CD4-positive, alpha-beta T cell (primary cell): ENCODE data around the gene KCTD1. TPM values are rescaled to one million over a fixed set of nuclear protein-coding genes. Genes with fewer than 3 reads are reported as not detected.

Source experiments
- ATAC-seq: fragments of 200-7000 bp; cut with Tn5 transposase; one replicate; pipeline ENCODE4 v1.10.0; 2022; ENCODE audit warnings: mild to moderate bottlenecking; ENCODE audit not compliant: poor library complexity
- CTCF ChIA-PET: fragments of 350-600 bp; sonication (Branson Sonifier 250); formaldehyde crosslinking; loops from one replicate; lab custom pipeline; 2021; ENCODE audit warnings: antibody characterized with exemption, inconsistent platforms; lab: Charles Lee
- POLR2A ChIA-PET: fragments of 350-600 bp; sonication (Branson Sonifier 250); formaldehyde crosslinking; loops from one replicate; lab custom pipeline; 2021; ENCODE audit warnings: antibody characterized with exemption, inconsistent platforms; lab: Charles Lee
- DNase-seq, 14 experiments: peaks; one replicate each; pipeline ENCODE4 v3.0.0-alpha.2; 2013 to 2020; ENCODE audit warnings: mixed read lengths in 2 of 14
- H3K27ac ChIP-seq, 2 donors: one replicate each; pipeline versions ENCODE4 v1.5.1 to v1.7.0; 2013; ENCODE audit warnings: low read length in 2 of 2, low read depth in 1 of 2, mild to moderate bottlenecking in 1 of 2
- H3K27me3 ChIP-seq, 2 experiments: 1 replicate in 1 of 2; 2 replicates in 1 of 2; pipeline versions ENCODE4 v1.6.1 to v1.7.0; 2013; ENCODE audit warnings: low read length in 2 of 2, control low read depth in 1 of 2, mild to moderate bottlenecking in 1 of 2, moderate library complexity in 1 of 2; ENCODE audit not compliant: insufficient read depth in 2 of 2, control insufficient read depth in 1 of 2
- H3K36me3 ChIP-seq: one replicate; pipeline ENCODE4 v1.6.1; 2013; ENCODE audit warnings: low read length, control low read depth; ENCODE audit not compliant: insufficient read depth
- H3K4me1 ChIP-seq: one replicate; pipeline ENCODE4 v1.6.1; 2013; ENCODE audit warnings: low read length, control low read depth; ENCODE audit not compliant: insufficient read depth
- H3K4me3 ChIP-seq: one replicate; pipeline ENCODE4 v1.5.1; 2013; ENCODE audit warnings: mild to moderate bottlenecking, low read length, moderate library complexity
- H3K9me3 ChIP-seq, 2 experiments: 1 replicate in 1 of 2; 2 replicates in 1 of 2; pipeline versions ENCODE4 v1.6.1 to v1.7.0; 2013; ENCODE audit warnings: low read length in 2 of 2, mild to moderate bottlenecking in 2 of 2, control low read depth in 1 of 2, moderate library complexity in 1 of 2; ENCODE audit not compliant: control insufficient read depth in 1 of 2, insufficient read depth in 1 of 2
- H3K27ac Mint-ChIP-seq: one replicate; pipeline ENCODE4 v1.8.0; 2020; ENCODE audit warnings: mixed read lengths
- H3K27me3 Mint-ChIP-seq: one replicate; pipeline ENCODE4 v1.8.0; 2021; ENCODE audit warnings: mixed read lengths
- H3K36me3 Mint-ChIP-seq: one replicate; pipeline ENCODE4 v1.8.0; 2021; ENCODE audit warnings: low read depth, mixed read lengths
- H3K4me1 Mint-ChIP-seq: one replicate; pipeline ENCODE4 v1.8.0; 2021; ENCODE audit warnings: low read depth, mixed read lengths
- H3K4me3 Mint-ChIP-seq: one replicate; pipeline ENCODE4 v1.8.0; 2020; ENCODE audit warnings: mild to moderate bottlenecking, mixed read lengths
- H3K9me3 Mint-ChIP-seq: one replicate; pipeline ENCODE4 v1.8.0; 2020; ENCODE audit warnings: mixed read lengths
- intact Hi-C, 2 experiments: fragments of 100-400 bp; cut with DNase I in 1 of 2; cut with micrococcal nuclease in 1 of 2; formaldehyde crosslinking; loops; one replicate each; pipeline versions ENCODE4 v1.15.1 to v1.9.0; 2023 to 2025; cut with DNase I, micrococcal nuclease
- total RNA-seq, 174 experiments: library from RNA in 2 of 174; stranded (reverse) in 2 of 174; gene quantifications; one replicate each; pipeline ENCODE4 v1.2.3 and lab custom pipeline; 2021 to 2026
- TF ChIP-seq, protein P1 (sequence below): fragments of 200-600 bp; IDR thresholded peaks from one replicate; pipeline ENCODE4 v1.8.0; 2022; ENCODE audit warnings: antibody characterized with exemption, mild to moderate bottlenecking

Gene KCTD1
- total RNA-seq, 2 experiments from 2014 or later: 0.74 to 1.1 TPM

- TF ChIP-seq, protein P1, sequence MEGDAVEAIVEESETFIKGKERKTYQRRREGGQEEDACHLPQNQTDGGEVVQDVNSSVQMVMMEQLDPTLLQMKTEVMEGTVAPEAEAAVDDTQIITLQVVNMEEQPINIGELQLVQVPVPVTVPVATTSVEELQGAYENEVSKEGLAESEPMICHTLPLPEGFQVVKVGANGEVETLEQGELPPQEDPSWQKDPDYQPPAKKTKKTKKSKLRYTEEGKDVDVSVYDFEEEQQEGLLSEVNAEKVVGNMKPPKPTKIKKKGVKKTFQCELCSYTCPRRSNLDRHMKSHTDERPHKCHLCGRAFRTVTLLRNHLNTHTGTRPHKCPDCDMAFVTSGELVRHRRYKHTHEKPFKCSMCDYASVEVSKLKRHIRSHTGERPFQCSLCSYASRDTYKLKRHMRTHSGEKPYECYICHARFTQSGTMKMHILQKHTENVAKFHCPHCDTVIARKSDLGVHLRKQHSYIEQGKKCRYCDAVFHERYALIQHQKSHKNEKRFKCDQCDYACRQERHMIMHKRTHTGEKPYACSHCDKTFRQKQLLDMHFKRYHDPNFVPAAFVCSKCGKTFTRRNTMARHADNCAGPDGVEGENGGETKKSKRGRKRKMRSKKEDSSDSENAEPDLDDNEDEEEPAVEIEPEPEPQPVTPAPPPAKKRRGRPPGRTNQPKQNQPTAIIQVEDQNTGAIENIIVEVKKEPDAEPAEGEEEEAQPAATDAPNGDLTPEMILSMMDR: no peak
- Histone ChIP-seq H3K4me1 (no peaks in the 10 kb centered on the region), H3K4me3 (no peak overlapping the region), H3K27me3 (no peaks in the 10 kb centered on the region), H3K9me3 (no peaks in the 10 kb centered on the region), H3K27ac (no peak overlapping the region), H3K36me3 (no peaks in the 10 kb centered on the region)
- H3K4me3 Mint-ChIP-seq: no peak overlapping the region
- DNase-seq: no peak
- POLR2A ChIA-PET: no interaction called here
- intact Hi-C loops: no loop called here
- H3K4me1 Mint-ChIP-seq: no peaks in the 10 kb centered on the region
- ATAC-seq: no peak
- CTCF ChIA-PET: no interaction called here
- no peak overlapping the region for H3K27ac Mint-ChIP-seq
- no peaks in the 10 kb centered on the region for H3K27me3 Mint-ChIP-seq
- no peaks in the 10 kb centered on the region for H3K9me3 Mint-ChIP-seq
- H3K36me3 Mint-ChIP-seq: peaks cover 6% of the 10 kb centered on the region
Measured at GRCh38 chr18:26453386-26453901, 94.9 kb downstream of the KCTD1 start.

DNA sequence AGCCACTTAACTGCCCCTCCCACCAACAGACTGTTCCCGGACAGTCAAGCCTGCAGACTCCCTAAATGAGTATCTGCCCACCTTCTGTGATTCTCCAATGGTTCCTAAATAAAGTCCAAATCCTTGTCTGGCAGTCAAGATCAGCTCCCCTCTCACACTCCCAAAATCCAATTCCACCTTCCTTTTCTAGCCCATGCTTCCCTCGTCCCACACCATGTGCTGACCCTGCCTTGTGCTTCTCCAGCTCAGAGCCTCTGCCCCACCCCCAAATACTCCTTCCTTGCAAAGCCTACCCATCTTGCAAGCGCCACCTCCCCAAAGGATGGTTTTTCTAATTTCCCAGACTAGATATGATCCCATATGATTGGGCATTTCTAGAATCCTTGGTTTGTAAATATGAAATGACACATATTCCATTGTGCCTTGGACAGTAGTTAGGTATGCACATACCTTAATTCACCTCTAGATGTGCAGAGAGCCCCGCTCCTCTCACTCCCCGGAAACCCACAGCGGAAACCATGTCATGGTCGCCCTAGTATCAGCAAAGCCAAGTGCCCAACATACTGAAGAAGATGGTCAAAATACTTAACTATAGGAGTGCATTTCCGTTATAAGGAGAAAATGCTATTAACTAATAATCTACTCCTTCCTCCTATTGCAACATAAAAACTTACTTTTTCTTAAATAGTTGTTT lies 97.2 kb downstream of the KCTD1 start:
- TF ChIP-seq, protein P1: no peak
- Histone ChIP-seq H3K4me1 (no peaks in the 10 kb centered on the region), H3K4me3 (no peak overlapping the region), H3K27me3 (no peaks in the 10 kb centered on the region), H3K9me3 (no peaks in the 10 kb centered on the region), H3K36me3 (no peaks in the 10 kb centered on the region), H3K27ac (no peak overlapping the region)
- Mint-ChIP-seq H3K27ac (no peak overlapping the region), H3K4me3 (no peak overlapping the region), H3K9me3 (no peaks in the 10 kb centered on the region), H3K36me3 (peaks cover 6% of the 10 kb centered on the region), H3K4me1 (no peaks in the 10 kb centered on the region), H3K27me3 (peaks cover 13% of the 10 kb centered on the region)
- POLR2A ChIA-PET: no interaction called here
- CTCF ChIA-PET: no interaction called here
- DNase-seq (no peak), ATAC-seq (no peak)
- intact Hi-C loops: no loop called here

DNA sequence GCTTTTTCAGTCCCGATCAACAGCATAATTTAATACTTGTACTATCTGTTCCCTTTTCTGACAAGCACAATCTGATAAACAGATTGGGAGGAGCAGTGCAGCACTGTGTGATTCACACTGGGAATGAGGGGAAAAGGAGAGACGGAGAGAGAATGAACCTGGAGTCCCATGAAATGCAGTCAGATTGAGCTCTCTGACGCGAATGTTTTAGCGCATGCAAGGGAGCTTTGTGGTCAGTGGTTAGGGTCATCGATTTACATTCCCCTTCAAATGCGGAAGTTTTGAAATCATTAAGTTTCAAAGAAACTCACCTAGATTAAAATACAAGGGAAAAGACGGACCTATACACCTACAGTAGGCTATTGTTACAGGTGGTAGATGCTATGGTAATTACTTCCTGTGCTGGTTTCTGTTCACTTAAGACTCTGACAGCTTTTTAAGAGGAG lies 99.6 kb downstream of the KCTD1 start:
- Histone ChIP-seq H3K27ac (no peak overlapping the region), H3K27me3 (no peaks in the 10 kb centered on the region), H3K4me3 (no peak overlapping the region), H3K9me3 (no peaks in the 10 kb centered on the region), H3K36me3 (no peaks in the 10 kb centered on the region), H3K4me1 (no peaks in the 10 kb centered on the region)
- Mint-ChIP-seq H3K36me3 (no peaks in the 10 kb centered on the region), H3K4me3 (no peak overlapping the region), H3K4me1 (no peaks in the 10 kb centered on the region), H3K27ac (no peak overlapping the region), H3K27me3 (peaks cover 23% of the 10 kb centered on the region), H3K9me3 (no peaks in the 10 kb centered on the region)
- intact Hi-C loops: no loop called here
- CTCF ChIA-PET: no interaction called here
- DNase-seq: no peak
- ATAC-seq: no peak
- TF ChIP-seq, protein P1: no peak
- POLR2A ChIA-PET: no interaction called here
